Activated gamma-delta T cell treated with Interleukin-2 at 50 U/mL for 16 hours (primary cell): Measurements from ENCODE around the gene PER1.
A peak's percentile ranks its signal among the peaks of the same experiment; 100 is the strongest.

Source experiments
- DNase-seq: peaks from one replicate; pipeline ENCODE4 v3.0.0-alpha.2; 2020

The PER1 gene

DNA sequence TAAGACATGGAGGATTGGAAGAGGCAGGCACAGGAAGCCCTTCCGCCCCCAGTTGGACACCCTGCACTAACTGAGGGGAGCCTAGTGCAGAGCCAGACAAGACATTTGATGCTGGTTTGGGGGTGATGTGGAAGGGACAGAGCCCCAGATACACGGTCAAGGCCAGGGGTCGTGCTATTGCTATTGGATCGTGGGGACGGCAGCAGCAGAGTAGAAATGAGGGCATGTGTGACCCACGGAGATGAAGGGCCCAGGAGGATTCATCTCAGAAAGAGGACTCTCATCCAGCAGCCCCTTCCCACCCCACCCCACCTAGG, 12.6 kb upstream of the PER1 start:
- no peak for DNase-seq

DNA sequence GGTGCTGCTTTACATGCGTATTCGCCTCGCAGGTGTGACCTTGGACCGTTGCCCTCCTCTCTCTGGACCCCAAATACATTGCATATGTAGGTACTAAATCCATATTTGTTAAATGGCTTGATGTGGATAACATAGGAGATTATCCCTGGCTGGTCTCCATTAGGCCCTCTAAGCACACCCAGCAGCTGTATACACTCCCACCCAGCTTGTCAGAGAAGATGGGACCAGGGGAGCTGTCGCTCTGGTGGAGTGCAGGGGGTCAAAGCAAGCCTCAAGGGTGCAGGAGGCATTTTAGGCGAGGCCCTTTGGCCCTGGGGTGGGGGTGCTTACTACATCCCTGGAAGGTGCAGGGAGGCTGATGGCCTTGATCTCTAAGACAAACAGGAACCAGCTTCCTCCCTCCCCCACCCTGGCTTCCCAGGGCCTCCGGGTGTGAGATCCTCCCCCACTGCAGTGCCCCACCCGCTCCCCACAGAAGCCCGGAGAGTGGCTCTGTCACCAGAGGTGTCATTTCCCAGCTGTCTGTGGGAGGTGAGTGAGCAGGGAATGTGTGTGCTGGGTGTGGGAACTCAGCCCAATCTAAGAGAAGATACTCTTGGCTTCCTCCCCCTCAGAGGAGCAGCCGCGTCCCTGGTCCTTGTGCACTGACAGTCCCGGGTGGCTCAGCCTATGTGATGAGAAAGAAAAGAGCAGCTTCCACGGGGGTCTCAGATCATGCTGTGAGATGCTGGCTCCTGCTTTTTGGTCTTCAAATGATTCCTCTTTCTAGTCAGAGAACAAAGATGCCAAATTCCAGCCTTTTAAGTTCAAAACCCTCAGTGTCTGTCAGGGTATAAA, 12.0 kb upstream of the PER1 start:
- peak; percentile 74 for DNase-seq

DNA sequence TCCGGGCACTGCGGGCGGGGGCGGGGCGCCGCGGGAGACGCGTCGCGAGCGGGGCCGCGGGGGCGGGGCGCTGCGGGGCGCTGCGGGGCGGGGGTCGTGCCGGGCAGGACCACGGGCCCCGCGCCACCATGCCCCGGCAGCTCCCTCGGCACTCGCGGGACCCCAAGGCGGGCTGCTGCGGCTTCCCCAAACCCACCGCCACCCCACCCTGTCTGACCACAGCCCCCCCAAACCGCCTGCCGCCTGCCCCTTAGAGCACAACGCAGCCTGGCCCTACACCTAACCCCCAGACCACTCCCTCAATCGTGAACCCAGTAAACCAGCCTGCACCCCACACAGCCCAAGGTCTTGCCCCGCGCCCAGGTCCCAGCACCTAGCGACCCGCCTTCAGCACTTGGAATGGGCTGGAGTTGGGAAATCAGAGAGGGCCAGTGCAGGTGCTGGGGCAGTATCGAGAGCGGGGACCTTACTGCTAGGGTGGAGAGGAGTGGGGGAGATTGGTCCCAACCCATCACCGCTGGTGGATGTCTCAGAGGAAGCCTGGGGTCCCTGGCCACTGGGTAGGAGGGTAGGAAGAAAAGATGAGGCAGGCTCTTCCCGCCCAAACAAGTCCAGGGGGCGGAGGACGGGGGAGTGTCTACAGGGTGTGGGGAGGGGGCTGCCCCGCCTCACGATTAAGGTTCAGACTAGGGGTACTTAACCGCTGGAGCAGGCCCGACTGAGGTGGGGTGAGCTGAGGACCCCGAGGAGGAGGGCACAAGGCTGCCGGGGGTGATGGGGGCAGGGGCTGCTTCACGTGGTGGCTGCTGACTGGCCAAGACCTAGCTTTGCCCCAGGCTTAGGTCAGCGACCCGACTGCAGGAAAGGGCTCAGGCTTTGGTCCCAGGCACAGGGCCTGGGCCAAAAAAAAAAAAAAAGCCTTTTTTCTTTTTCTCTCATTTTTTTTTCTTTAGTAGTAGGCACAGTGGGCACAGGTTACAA, 11.1 kb upstream of the PER1 start:
- peak; percentile 33 for DNase-seq

DNA sequence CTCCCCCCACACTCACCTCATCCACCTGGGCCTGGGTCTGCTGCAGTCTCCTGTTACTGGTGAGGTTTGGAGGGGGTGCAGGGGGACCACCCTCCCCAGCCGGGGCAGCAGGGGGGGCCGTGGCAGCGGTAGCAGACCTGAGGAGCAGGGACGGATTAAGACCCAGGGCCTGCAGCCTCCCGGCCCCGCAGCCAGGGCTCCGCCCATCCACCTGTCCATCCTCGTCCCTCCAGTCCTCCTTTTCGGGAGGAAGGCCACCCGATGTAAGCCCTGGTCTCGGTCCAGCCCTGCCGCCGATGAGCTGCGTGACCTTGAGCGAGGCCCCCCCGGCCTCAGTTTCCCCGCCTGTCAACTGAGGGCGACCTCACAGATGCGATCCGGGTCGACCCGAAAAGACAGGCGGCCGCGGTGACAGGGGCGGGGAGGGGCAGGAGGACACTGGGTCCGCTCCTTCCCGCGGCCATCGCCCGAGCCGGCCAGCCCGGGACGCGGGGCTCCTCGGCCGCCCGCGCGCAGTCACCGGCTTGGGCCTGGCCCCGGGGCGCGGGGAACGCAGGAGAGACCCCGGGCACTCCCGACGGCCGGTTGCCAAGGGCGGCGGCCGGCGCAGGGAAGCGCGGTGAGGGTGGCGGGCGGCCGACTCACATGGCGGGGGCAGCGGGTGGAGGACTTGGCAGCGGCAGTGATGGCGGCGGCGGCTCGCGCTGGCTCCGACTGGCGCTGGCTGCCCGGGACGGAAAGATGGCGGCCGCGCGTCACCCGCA, 10.2 kb upstream of the PER1 start, which contains the start of gene VAMP2:
Gene VAMP2, minus strand, starts transcription at position 716 of the 764 bp plus-strand sequence. Its CDS starts 69 bp downstream, at position 647.
- peak; percentile 80 for DNase-seq

DNA sequence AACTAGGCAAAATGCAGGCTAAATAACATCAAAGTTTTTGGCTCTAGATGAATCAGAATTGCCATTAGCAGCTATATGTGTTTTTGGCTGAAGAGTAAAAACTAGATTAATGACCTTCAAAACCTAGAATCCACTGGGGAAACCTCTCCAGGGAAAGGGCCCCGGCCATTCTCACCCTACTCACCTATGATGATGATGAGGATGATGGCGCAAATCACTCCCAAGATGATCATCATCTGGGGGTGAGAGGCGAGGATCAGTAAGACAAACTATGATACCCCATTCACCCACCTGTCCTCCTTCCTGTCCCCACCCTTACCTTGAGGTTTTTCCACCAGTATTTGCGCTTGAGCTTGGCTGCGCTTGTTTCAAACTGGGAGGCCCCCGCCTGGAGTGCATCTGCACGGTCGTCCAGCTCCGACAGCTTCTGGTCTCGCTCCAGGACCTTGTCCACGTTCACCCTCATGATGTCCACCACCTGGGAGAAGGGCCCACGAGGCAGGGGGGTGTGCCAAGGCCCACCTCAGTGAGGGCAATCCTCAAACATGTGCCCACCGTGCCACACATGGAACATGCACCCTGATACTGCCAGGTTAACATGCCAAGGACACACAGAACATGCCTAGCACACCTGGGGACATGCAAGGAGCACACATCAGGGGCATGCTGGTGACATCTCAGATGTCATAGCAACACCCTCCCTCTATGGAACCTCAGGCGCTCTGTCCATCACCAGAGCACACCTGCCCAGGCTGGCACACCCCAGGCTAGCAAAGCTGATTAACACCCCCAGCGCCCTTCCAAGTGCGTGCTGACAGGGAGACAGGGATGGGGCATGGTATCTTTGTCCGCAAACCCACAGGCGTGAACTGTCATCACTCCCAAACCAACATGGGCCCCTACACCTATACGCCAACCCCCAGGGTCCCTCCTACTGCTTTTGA, 9.4 kb upstream of the PER1 start:
- no peak for DNase-seq

DNA sequence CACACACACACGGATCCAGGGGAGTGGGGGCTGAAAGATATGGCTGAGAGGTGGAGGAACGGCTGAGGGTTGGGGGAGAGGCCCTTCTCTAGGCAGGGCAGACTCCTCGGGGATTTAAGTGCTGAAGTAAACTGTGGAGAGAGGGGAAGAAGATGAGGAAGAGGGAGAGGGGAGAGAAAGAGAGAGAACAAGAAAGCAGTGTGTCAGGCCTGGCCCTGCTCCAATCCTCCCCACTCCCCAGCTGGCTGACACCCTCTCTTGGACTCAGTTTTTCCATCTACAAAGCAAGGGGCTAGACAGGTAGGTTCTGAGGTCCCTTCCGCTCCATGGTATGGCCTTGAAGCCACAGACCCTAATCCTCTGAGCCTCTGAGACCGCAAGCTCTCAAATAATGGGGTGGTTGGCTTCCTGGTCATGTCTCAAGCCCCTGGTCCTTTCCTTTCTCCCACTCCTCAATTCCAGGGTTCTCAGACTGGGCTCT, 8.6 kb upstream of the PER1 start:
- DNase-seq: no peak

DNA sequence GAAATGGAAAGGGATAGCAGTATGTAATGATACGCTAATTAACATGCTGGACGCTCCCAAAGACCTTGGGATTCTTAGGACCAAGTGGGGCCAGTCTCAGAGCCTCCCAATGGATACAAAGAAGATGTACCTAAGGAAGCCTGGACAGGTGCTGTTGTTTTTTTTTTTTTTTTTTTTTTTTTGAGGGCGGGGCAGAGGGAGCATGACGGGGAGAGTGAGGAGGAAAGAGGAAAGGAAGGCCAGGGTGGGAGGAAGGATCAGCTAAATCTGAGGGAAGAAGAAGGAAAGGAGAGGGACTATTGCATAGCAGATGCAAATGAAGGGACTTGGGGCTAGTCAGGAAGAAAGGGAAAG, 8.0 kb upstream of the PER1 start:
- no peak for DNase-seq

DNA sequence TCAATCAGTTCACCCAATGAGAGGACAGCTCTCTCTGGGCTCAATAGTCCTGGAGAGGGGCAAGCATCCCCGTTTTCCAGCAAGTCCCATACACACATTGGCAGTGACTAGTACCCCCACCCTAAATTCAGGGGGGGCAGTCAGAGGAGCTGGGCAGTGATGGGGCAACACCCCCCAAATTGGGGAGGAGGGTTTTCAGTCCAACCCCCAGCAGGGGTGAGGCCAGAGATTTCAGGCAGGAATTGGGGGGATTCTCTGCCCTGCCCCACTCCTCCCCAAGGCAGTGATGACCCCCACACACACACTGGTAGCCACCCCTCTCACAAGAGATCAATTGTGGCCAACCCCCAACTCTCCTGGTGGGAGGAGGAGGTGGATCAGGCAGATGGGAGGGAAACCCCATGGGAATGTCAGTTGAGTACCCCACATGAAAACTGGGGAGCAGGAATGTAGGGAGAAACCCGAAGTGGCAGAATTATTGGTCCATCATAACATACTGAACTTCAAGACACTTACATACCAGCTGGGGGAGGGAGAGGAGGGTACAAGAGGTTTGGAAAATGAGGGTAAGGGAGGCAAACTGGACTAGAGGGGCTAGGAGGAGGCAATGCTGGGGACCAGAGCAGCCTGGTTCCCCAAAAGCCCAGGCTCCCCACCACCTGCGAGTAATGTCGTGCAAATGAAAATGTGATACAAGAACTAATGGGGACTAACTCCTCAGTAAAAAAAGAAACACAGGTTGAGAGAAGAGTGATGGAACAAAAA, 7.4 kb upstream of the PER1 start:
- no peak for DNase-seq

DNA sequence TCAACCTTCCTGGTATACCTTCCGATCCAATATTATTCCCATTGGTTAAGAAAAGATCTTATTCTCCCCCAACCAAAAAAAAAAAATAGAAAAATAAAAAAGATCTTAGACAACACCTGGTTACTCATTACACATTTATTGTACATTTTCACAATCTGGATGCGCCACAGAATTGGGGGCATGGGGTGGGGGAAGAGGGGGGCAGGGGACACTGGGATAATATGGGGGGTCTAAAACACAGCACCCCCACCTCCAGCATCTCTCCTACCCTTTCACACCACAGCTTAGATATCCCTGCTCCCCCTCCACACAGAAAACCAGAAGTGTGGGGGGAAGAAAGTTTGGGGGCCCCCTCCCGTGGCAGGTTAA, 6.8 kb upstream of the PER1 start:
- no peak for DNase-seq

DNA sequence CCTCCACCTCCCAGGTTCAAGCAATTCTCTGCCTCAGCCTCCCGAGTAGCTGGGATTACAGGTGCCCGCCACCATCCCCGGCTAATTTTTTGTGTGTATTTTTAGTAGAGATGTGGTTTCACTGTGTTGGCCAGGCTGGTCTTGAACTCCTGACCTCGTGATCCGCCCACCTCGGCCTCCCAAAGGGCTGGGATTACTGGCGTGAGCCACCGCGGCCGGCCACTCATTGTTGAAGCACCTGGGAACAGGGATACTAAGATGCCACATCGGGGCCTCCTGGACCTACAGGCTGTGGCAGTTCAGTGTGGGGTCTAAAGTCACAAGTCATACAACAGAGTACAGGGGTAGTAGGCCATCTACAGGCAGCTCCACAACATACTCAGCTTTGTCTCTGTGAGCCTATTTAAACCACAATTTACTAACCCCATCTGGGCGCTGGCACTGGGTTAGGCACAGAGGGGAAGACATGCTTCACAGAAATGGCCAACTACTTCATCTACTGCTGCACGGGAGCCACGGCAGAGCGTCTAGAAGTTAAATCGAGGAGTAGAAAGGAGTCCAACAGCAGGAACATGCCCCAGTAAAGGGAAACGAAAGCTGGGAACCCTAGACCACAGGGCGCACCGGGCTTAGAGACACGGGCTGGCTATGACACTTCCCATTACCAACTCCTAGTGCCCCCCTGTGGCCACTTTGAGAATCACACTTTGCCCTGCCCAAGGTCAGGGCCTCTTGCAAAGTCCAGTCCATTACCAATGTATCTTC, 6.2 kb upstream of the PER1 start:
- DNase-seq: peak; percentile 90

DNA sequence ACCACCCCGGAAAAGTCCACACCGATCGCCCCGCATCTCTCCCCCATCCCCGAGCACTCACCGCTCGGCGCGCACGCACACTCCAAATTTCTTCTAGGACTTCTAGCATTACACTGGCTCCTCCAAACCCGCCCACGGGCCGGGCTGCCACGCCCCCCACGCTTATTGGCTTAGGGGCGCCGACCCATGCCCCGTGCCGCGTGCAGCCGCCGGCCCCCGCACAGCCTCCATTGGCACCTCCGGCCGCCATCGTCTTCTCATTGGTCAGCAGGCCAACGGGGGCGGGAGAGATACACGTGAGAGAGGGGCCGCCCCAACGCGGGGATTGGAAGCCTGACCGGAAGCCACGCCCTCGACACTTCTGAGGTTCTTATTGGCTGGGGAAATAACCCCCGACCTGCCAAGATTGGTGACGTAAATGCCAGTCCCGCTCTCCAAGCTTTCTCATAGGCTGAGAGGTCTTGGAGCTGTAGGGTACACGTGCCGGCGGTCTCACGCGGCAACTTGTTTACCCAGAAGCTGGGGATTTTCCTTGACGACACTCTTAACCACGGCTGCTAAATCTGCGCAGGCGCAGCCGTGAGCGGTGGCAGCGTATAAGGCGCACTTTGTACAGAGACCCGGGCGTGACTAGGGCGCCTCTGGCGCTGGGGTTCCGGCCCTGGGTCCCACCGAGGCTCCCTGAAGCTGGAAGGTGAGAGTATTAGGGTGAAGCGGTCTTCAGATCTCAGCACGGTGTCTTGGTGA, 4.2 kb upstream of the PER1 start:
- peak; percentile 100 for DNase-seq

DNA sequence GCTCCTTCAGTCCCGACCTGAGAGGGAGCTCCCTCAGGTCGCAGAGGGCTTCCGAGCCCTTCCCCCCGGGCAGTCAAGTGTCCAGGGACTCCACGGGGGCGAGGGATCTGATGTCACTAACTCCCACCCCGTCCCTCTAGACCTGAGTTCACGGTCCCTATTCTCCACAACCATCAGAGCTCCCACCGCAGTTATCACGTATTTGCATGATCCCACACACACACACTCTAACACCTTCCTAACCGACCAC, 3.7 kb upstream of the PER1 start:
- DNase-seq: no peak

DNA sequence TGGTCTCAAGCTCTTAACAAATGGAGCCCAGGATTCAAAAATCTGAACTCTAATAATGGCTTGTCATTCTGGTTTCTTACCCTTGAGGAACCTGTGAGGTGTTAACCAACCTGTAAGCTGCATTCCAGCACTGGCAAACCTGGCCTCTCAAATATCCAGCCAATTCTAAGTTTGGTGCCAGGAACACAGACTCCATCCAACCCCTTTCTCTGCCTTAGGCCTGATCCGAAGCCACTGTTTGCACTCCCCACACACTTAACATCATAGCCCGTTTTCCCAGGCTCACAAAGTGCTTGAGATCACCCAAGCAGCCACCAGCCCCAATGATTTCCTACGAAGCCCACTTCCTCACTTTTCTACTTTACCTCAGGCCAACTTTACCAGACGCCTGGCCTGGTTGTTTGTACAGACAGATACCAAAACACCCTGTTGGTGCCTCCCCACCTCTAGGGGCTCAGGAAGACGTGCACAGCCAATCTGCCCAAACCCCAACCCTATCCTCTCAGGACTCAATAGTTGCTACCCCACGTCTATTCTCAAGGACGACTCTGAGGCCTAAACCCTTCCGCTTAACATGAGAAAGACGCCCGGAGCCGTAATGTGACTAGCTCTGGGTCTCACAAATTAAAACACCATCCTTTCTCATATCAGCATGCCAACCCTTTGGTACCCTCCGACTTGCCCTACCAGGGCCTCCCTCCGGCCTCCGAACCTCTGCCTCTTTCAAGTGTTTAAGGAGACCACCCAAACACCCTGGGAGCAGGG, 3.2 kb upstream of the PER1 start:
- no peak for DNase-seq

DNA sequence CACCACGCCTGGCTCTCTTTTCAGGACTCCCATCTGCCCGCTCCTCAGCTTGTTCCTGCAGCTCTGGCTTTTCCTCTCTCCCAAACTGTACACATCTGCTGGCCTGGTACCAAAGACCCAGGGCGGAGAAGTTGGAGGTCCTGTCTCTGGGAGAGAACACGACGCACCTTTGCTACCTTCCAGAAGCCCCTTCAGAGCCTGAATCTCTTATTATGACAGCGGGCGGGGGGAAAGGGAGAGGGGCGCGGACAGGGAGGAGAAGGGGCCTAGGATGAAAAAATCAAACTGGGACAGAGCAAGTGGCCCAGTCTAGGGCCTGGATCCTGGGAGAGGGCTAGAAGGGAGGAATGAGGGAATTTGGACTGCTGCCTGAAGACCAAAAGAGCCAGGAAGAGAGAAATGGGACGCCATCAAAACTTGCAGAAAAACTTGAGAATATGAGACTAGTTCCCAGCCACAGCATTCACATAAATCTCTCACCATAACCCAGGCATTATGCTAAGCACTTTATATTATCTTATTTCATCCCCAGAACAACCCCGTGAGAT, 2.5 kb upstream of the PER1 start:
- no peak for DNase-seq

DNA sequence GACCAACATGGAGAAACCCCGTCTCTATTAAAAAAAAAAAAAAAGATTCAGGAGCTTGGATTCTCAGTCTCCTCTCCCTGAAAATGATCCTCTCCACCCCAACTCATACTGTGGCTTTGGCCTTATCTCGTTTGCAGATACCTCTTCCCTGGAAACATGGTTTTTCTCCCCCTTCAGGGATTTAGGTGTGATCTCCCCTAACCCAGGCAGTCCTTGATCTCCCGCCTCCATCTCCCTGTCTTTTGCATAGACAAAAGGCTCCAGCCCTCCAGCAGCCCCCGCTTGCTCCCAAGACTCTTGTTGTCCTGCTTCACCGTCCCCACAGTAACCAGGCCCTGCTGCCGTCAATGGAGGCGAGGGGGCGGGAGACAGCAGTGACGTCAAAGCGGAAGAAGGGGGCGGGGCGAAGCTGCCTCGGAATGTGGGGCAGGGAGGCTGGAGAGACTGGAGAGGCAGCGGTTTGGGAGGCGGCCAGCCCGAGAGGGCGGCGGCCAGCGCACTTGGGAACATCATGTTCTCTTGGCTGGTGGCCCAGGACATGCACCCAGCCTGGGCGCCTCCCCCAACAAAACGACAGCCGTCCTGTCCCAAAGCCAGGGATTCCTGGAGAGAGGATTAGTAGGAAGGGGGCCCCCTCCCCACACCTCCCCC, 1.9 kb upstream of the PER1 start:
- DNase-seq: peak; percentile 74

DNA sequence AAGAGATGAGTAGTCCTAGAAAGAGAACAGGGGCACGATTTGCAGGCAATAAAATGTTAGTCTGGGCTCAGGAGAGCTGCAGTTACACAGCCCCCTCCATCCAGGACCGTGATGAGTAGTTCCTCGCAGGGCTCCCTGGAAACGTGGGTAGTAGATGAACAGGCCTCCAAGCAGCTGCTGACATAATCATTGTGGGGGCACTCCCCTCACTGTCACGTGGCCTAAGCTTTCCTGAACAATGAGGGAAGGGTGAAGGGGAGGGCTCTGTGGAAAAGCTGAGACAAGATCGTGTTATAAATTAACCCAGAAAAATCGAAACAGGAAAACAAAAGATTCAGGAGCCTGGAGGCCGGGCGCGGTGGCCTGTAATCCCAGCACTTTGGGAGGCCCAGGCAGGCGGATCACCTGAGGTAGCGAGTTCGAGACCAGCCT, 1.3 kb upstream of the PER1 start:
- no peak for DNase-seq

DNA sequence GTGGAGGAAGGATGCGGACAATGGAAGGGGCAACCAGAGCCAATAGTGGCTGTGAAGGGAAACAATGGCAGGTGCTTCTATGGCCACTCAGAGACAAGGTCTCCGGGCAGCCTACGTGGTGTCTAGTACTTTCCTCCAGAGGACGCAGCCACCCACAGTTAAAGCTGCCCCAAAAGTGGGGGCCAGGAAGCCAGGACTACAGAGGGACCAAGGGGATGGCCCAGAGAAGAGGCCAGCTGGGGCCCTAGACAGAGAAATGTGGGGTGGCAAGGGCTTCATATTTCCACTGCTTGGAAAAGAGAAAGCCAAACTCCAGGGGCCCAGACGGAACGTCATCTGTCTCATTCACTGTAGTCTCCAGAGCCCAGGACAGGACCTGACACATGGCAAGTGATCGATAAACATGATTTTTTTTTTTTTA, 837 bp upstream of the PER1 start:
- no peak for DNase-seq

DNA sequence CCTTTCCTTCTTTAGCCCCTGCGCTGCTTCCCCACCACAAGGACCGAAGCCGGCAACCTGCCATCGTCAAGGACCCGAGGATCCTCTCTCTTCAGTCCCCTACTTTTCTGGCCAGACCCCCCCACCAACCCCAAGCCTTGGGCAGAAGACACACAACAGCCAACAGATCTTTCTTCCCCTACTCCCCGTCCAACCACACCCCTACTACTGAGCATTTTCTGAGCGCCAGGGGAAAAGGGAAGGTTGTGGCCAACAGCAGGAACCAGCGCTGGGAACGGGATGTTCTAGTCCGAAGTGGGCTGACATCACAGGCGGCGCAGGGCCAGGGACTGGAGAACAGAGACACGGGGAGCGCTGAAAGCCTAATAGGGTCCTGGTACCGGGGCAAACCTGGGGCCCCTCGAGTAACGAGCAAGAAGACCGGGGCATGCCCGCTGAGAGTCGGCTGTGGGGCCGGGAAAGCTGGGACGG, 528 bp downstream of the PER1 start:
- no peak for DNase-seq
